Upper lobe of left lung (tissue), 6 donors: Measurements from ENCODE around the gene ABHD4. TPM values are rescaled to one million over a fixed set of nuclear protein-coding genes. Genes with fewer than 3 reads are reported as not detected.

Experiments
- ATAC-seq, 2 donors: fragments of 200-7000 bp; cut with Tn5 transposase; one replicate each; pipeline ENCODE4 v1.9.1; 2022; ENCODE audit warnings: mild to moderate bottlenecking in 2 of 2, moderate library complexity in 2 of 2; ENCODE audit not compliant: low FRiP score in 2 of 2
- DNase-seq, 2 donors: peaks; one replicate each; pipeline ENCODE4 v3.0.0-alpha.2; 2019 to 2020
- H3K27ac ChIP-seq, 4 donors: fragments of 200-600 bp; sonication (generic); one replicate each; pipeline ENCODE4 v1.5.1; 2016 to 2019
- H3K27me3 ChIP-seq, 4 donors: fragments of 200-600 bp; sonication (generic); one replicate each; pipeline ENCODE4 v1.5.1; 2017 to 2019
- H3K36me3 ChIP-seq, 4 donors: fragments of 200-600 bp; sonication (generic); one replicate each; pipeline ENCODE4 v1.5.1; 2016 to 2019
- H3K4me1 ChIP-seq, 4 donors: fragments of 200-600 bp; sonication (generic); one replicate each; pipeline ENCODE4 v1.5.1; 2018 to 2019
- H3K4me3 ChIP-seq, 4 donors: fragments of 200-600 bp; sonication (generic); one replicate each; pipeline ENCODE4 v1.5.1; 2017 to 2019; ENCODE audit warnings: mild to moderate bottlenecking in 2 of 4, moderate library complexity in 1 of 4
- H3K9me3 ChIP-seq, 4 donors: fragments of 200-600 bp; sonication (generic); one replicate each; pipeline ENCODE4 v1.5.1; 2018 to 2019
- EP300 ChIP-seq, 4 donors: sonication (generic); formaldehyde crosslinking; IDR thresholded peaks; one replicate each; pipeline ENCODE4 v1.5.1; 2017; ENCODE audit warnings: antibody characterized with exemption in 4 of 4, control low read depth in 2 of 4
- POLR2A ChIP-seq, 4 donors: fragments of 450-650 bp; IDR thresholded peaks; one replicate each; pipeline ENCODE4 v1.5.1; 2016 to 2017; ENCODE audit warnings: antibody characterized with exemption in 4 of 4, mild to moderate bottlenecking in 2 of 4
- POLR2AphosphoS5 ChIP-seq, 2 donors: sonication (generic); formaldehyde crosslinking; IDR thresholded peaks; one replicate each; pipeline ENCODE4 v1.5.1; 2017; ENCODE audit warnings: antibody characterized with exemption in 2 of 2
- WGBS, 2 donors: methylation state at CpG; one replicate each; pipeline ENCODE4 v1.1.5; 2017 to 2018; 5-methylcytosine and 5-hydroxymethylcytosine counted together
- total RNA-seq, 6 donors: library from RNA; depleted of rRNA in 4 of 6; stranded (reverse); fragments of >200 nt in 4 of 6; gene quantifications; one replicate each; pipeline versions ENCODE4 v1.1.0 to v1.2.1, GENCODE V29; 2016 to 2021
- TF ChIP-seq, protein P1 (sequence below), 6 experiments: fragments of 450-650 bp in 4 of 6; fragments of 200-600 bp in 2 of 6; sonication (generic) in 2 of 6; IDR thresholded peaks; one replicate each; pipeline ENCODE4 v1.5.1; 2016 to 2019; ENCODE audit warnings: antibody characterized with exemption in 6 of 6
- donor health status: DM: no; HTN: no; CAD: no; lungs with moderate emphysema.
- donor health status: DM: no; HTN: yes; CAD: no; lungs with severe emphysema.

Gene ABHD4
- total RNA-seq, 6 donors from 2014 or later = 20.1 to 31.3 (median 26.1) TPM

DNA sequence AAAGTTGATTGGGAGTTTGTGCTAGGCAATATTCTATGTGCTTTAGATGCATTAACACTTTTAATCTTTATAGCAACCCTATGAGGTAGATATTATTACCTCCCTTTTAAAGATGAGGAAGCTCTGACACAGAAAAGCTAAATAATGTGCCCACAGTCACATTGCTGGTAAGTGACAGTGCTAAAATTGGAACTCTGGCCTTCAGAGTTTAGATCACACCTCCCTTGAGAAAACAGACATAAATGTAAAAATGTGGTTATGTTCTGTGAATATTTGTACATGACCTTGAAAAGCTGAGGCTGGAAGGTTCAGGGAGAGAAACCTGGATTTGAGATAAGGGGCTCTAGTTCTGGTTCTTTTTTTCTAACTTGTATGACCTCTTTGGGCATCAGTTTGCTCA is 1.9 kb downstream of the ABHD4 start:
- ATAC-seq = no peak
- H3K4me1 ChIP-seq = peaks cover 13 to 20% (median 18%) of the 10 kb centered on the region in 4 donors
- H3K9me3 ChIP-seq = no peaks in the 10 kb centered on the region
- no peak overlapping the region for H3K27ac ChIP-seq
- TF ChIP-seq, protein P1, sequence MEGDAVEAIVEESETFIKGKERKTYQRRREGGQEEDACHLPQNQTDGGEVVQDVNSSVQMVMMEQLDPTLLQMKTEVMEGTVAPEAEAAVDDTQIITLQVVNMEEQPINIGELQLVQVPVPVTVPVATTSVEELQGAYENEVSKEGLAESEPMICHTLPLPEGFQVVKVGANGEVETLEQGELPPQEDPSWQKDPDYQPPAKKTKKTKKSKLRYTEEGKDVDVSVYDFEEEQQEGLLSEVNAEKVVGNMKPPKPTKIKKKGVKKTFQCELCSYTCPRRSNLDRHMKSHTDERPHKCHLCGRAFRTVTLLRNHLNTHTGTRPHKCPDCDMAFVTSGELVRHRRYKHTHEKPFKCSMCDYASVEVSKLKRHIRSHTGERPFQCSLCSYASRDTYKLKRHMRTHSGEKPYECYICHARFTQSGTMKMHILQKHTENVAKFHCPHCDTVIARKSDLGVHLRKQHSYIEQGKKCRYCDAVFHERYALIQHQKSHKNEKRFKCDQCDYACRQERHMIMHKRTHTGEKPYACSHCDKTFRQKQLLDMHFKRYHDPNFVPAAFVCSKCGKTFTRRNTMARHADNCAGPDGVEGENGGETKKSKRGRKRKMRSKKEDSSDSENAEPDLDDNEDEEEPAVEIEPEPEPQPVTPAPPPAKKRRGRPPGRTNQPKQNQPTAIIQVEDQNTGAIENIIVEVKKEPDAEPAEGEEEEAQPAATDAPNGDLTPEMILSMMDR (IDR thresholded peaks at IDR 0.05) = no peak
- TF ChIP-seq POLR2AphosphoS5 (IDR thresholded peaks at IDR 0.05) (no peak), EP300 (IDR thresholded peaks at IDR 0.05) (no peak), POLR2A (IDR thresholded peaks at IDR 0.05) (no peak)
- H3K36me3 ChIP-seq = peaks cover 19 to 35% (median 33%) of the 10 kb centered on the region in 4 donors
- no peaks in the 10 kb centered on the region for H3K27me3 ChIP-seq
- no peak overlapping the region for H3K4me3 ChIP-seq
- no peak for DNase-seq

DNA sequence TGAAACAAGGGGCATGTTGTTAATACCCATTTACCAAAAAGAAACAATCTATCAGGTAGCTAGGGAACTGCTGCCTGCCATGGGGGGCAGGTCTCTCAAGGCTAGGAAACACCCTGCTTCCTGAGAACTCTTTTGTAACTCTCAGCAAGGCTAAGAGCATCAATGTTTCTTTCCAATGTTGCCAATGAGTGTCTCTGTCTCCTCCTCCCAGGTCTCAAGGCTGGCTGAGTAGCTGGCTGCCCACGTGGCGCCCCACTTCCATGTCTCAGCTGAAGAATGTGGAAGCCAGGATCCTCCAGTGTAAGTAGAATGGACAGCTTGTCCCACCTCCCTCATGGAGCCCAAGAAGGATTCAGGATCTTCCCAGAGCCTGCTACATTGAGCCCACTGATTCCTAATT is 3.4 kb downstream of the ABHD4 start:
- peaks cover 31 to 50% (median 47%) of the 10 kb centered on the region in 4 donors for H3K36me3 ChIP-seq
- H3K4me1 ChIP-seq = peaks cover 13 to 20% (median 18%) of the 10 kb centered on the region in 4 donors
- TF ChIP-seq, protein P1 (IDR thresholded peaks at IDR 0.05) = no peak
- no peak for TF ChIP-seq POLR2AphosphoS5 (IDR thresholded peaks at IDR 0.05)
- TF ChIP-seq EP300 (IDR thresholded peaks at IDR 0.05) = no peak
- no peak for TF ChIP-seq POLR2A (IDR thresholded peaks at IDR 0.05)
- no peaks in the 10 kb centered on the region for H3K27me3 ChIP-seq
- H3K27ac ChIP-seq = no peak overlapping the region
- H3K9me3 ChIP-seq = no peaks in the 10 kb centered on the region
- no peak for ATAC-seq
- DNase-seq = no peak
- 75 to 82% methylated on average over 2 of the region's 2 CpGs for WGBS, 2 donors
- no peak overlapping the region for H3K4me3 ChIP-seq

DNA sequence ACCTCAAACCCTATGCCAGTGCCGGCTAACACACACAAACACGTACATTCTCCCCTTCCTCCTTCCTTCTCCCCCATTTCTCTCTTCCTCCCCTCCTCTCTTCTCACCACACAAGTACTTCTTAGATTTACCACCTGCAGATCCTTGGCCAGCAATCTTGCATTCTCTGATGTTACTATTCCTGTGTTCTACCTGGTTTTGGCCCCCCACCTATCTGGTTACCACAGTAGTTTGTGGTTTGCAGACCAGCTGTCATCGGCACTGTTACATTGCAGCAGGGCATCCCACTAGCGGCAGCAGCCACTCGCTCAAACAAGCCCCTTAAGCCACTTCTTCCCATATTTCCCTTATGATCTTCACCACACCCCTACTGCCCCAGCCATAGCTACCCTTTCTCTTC is 3.9 kb downstream of the ABHD4 start:
- TF ChIP-seq POLR2AphosphoS5 (IDR thresholded peaks at IDR 0.05) = no peak
- TF ChIP-seq POLR2A (IDR thresholded peaks at IDR 0.05) = no peak
- TF ChIP-seq EP300 (IDR thresholded peaks at IDR 0.05) = no peak
- TF ChIP-seq, protein P1 (IDR thresholded peaks at IDR 0.05) = no peak
- Histone ChIP-seq H3K9me3 (no peaks in the 10 kb centered on the region), H3K27me3 (no peaks in the 10 kb centered on the region), H3K4me3 (no peak overlapping the region), H3K27ac (no peak overlapping the region), H3K36me3 (peaks cover 36 to 55% (median 51%) of the 10 kb centered on the region in 4 donors), H3K4me1 (peaks cover 13 to 20% (median 18%) of the 10 kb centered on the region in 4 donors)
- no peak for DNase-seq
- 72 to 88% methylated on average over 5 of the region's 5 CpGs for WGBS, 2 donors
- no peak for ATAC-seq

DNA sequence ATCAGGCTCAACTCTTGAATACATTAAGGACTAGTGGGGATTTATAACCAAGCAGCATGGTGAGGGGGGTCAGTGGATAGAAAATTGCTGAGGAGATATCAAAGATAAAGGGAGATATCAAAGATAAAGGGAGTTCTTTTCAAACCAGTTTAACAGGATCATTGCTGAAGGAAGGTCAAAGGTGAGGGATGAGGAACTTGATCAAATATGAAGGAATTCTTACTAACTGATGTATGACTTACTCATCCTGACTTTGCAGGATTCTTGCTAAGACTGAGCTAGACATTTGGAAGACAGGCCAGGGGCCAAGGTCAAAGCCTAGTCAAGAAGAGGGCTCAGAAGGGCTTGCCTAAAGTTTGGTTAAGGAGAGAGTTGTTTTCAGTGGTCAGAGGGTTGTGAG is 4.8 kb downstream of the ABHD4 start:
- Histone ChIP-seq H3K4me3 (no peak overlapping the region), H3K9me3 (no peaks in the 10 kb centered on the region), H3K27me3 (no peaks in the 10 kb centered on the region), H3K27ac (no peak overlapping the region), H3K4me1 (peaks cover 8 to 19% (median 11%) of the 10 kb centered on the region in 4 donors), H3K36me3 (peaks cover 39 to 64% (median 60%) of the 10 kb centered on the region in 4 donors)
- ATAC-seq = no peak
- TF ChIP-seq POLR2A (IDR thresholded peaks at IDR 0.05) = no peak
- TF ChIP-seq EP300 (IDR thresholded peaks at IDR 0.05) = no peak
- no peak for TF ChIP-seq POLR2AphosphoS5 (IDR thresholded peaks at IDR 0.05)
- TF ChIP-seq, protein P1 (IDR thresholded peaks at IDR 0.05) = no peak
- DNase-seq = no peak

DNA sequence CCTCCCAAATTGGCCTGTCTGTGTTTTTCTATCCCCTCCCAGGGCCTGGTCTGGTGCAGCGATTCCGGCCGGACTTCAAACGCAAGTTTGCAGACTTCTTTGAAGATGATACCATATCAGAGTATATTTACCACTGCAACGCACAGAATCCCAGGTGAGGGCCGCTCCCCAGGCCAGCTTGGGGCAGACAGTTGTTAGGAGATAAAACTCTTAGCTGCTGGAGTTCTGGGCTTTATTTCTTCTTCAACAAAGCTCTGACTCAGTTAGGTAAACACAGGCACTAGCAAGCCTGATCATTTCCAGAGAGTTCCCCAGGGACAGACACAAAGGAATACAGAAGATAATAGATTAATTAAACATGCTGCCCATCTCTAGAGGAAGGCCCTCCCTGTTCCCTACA is 8.3 kb downstream of the ABHD4 start:
- Histone ChIP-seq H3K4me1 (no peaks in the 10 kb centered on the region), H3K9me3 (no peaks in the 10 kb centered on the region), H3K27ac (no peak overlapping the region), H3K27me3 (no peaks in the 10 kb centered on the region), H3K4me3 (no peak overlapping the region), H3K36me3 (peaks cover 54 to 99% (median 87%) of the 10 kb centered on the region in 4 donors)
- TF ChIP-seq, protein P1 (IDR thresholded peaks at IDR 0.05) = no peak
- TF ChIP-seq POLR2A (IDR thresholded peaks at IDR 0.05) = no peak
- TF ChIP-seq POLR2AphosphoS5 (IDR thresholded peaks at IDR 0.05) = no peak
- TF ChIP-seq EP300 (IDR thresholded peaks at IDR 0.05) = no peak
- WGBS, 2 donors = 90 to 94% methylated on average over 6 of the region's 6 CpGs
- ATAC-seq = no peak
- no peak for DNase-seq
